Stromal cell of bone marrow (primary cell): ENCODE results near the gene BTBD16.

Experiments used
- DNase-seq: peaks from one replicate; pipeline ENCODE4 v3.0.0-alpha.2; 2012; ENCODE audit warnings: low read depth

BTBD16 gene

GRCh38 chr10:122311716-122312115 is 40.6 kb downstream of the BTBD16 start:
- DNase-seq, result no peak

DNA sequence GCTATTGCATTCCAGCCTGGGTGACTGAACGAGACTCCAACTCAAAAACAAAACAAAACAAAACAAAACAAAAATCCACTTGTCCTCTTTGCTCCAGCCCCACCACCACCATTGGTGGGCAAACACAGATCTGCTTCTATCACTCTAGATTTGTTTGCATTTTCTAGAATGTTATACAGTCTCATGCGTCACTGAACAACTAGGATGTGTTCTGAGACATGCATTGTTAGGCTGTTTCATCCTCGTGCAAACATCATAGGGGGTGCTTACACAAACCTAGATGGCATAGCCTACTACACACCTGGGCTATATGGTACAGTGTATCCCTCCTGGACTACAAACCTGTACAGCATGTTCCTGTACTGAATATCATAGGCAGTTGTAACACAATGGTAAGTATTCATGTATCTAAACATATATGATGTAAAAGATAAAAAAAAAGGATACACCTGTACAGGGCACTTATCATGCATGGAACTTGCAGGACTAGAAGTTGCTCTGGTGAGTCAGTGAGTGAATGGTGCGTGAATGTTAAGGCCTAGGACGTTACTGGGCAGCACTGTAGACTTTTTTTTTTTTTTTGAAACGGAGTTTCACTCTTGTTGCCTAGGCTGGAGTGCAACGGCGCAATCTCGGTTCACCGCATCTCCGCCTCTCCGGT is 45.3 kb downstream of the BTBD16 start:
- DNase-seq, result no peak

- DNase-seq, result no peak
Observed at GRCh38 chr10:122321960-122322359, 50.9 kb downstream of the BTBD16 start.

DNA sequence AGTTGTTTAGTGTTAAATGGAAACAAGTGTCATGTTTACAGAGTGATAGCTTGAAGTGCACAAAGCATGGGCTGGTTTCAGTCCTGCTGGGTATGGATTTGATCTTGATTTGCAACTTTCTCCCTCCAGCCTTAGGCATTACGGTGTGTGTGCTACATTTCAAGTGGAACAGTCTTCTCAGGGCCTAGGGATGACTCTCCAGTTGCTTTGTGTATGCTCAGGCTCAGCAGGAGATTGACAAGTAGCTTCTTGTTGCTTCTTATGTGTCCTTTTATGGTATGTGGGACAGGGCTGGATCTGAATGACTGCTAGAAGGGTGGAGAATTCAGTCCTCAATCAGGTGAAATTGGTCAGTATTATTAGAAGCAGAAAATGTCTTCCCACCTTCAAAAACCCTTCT is 52.1 kb downstream of the BTBD16 start:
- DNase-seq, result no peak

DNA sequence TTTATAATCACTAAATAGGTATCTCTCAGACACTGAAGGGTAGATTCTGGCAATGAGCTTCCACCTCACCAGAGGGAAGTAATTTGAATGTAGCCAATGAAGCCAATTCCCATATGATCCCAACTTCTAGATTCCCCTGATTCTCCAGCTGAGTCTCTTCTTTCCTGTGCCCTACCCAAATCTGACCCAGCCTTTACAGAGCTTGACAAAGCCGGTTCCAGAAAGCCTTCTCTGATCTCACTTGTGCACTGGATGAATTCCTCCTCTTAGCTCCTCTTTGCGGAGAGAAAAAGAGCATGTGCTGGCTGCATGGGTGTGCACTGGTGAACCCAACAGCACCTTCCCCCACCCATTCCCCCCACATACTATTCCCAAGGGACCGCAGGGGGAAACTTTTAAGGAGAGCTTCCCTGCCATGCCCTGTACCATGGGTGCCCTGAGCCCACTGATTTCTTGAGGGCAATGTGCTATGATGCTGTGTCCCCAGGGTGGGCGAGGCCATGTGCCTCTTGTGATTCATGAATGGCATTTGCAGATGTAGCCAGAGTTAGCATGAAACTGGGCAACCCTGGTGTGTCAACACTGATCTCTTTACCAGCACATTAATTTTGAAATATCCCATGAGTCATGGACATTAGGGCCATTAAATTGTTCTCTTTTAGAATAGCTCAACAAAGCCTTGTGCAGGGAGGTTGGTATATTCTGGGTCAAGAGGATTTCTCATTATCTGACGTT is 53.0 kb downstream of the BTBD16 start:
- peak; percentile 85 for DNase-seq

DNA sequence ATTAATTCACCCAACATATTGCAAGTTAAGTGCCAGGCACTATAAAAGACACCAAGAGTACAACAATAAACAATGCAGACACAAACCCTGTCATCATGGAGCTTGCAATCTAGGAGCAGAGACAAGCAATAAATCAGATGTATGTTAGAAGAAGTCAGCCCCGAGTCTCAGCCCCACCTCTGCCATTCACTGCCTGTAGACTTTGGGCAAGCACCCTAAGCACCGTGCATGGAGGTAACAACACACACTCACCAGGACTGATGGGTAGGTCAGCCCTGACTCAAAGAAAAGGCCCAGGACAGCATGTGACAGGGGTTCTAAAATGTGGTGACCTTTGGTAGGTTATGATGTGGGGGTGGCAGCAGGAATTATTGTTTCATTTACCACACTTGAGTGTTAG is 54.1 kb downstream of the BTBD16 start:
- DNase-seq, result no peak

- DNase-seq, result no peak
Observed at GRCh38 chr10:122326385-122326784, 55.3 kb downstream of the BTBD16 start.

DNA sequence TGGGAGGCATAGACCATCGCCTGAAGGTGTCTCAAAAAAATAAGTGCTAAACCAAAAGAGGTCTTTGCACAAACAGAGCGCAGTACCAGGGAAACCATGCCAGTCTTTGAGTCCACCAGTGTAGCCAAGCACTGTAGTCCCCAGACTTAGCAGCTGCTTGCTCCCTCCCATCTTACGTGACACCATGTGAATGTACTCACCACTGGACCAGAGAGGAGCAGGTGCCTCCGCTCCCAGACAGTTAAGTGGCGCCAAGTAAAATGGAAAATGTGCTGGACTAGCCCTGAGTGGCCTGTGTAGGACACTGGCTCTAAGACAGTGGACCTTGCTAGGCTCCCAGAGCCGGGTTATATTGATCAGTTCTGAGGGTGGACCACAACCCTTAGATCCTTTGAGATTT is 55.7 kb downstream of the BTBD16 start:
- DNase-seq, result no peak

DNA sequence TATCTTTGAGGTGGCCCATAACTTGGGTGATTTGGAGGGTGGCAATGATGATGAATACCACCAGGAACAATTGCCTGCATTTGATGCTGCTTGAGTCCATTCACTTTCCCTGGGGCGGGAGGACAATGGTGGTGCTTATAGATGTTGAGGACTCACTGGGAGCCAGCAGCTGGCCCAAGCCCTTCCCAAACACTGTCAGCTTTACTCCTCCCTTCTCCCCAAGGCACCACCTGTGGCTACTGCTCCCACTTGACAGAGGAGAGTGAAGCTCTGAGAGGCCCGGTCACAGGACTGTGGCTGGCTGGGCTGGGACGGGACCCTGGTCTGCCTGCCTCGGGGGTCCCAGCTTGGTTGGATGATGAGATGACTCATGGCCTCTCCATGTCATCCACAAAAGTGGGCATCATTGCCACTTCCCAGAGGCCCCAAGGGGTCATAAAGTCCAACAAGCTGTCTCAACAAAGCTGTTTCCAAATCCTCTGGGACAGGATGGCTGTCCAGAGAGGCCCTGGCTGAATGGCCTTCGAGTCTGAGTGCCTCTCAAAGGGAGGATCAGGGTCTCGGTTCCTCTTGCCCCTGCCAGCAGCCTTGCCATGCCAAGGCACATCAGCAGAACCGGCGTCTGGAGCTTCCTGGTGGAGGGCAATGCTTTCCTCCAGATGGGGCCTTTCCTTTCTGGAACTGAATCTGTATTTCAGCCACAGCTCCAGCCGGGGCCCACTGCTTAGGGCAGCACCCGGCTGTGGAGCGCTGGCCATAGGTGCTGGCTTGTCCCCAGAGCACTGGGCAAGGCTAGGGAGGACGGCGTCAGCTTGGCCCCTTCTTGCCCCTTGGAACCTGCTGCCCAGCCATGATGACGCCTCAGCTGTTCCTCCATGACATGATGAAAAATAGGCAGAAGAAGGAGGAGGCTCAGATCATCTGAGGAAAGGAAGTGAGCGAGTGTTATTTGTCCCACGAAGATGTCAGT is 56.4 kb downstream of the BTBD16 start:
- no peak for DNase-seq

DNA sequence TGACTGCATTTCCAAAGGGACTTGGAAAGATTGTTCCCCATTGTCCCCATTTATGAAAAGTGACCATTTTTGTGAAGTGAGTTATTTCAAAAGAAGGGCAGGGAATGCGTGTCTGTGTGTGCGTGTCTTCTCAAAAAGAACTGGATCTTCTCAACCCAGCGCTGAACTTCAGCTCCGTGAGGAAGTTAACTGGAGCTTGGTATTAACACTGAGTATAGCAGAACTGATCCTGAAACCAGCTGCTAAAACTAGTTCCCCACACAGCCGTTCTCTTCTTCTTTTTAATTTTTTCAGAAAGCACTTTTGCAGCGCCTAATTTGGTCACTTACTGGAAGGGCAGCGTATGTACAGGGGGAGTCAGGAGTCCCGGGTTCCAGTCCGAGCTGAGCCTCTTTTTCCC is 57.6 kb downstream of the BTBD16 start:
- no peak for DNase-seq

GRCh38 chr10:122329416-122329815 is 58.3 kb downstream of the BTBD16 start:
- no peak for DNase-seq

GRCh38 chr10:122331100-122331499 is 60.0 kb downstream of the BTBD16 start:
- no peak for DNase-seq

- DNase-seq, result no peak
Observed at GRCh38 chr10:122331615-122332446, 60.7 kb downstream of the BTBD16 start.

DNA sequence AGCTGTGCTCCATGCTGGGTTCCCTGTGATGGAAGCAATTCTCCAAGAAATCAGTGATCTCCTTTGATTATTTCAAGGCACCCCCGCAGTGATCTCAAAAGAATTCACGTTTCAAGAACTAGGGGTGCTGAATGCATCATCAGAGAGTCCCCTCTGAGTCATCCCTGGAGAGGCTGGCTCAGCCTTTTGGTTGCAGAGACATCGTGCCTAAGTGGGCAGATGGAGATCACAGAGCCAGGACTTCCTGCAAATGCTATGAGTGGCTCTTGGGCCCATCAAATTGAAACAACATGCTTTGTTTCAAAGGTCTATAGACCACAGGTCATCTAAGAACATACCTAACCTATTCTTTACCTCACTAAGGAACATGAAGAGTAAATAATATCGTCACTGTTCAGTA is 61.9 kb downstream of the BTBD16 start:
- DNase-seq, result no peak

DNA sequence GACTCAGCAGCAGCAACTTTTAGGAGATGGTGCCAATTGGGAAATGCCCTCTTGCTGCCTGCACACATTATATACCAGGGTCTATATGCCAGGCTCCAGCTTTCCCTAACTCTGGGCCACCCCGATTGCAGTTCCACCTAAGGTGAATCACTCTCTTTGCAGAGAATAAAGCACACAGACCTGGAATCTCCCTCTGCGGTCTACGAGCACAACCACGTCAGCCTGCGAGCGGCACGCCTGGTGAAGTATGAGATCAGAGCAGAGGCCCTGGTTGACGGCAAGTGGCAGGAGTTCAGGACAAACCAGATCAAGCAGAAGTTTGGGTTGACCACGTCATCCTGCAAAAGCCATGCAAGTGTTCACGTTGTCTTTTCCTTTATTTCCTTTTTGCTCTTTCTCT is 65.2 kb downstream of the BTBD16 start:
- no peak for DNase-seq

- DNase-seq, result no peak
Observed at GRCh38 chr10:122336961-122337360, 65.9 kb downstream of the BTBD16 start.

GRCh38 chr10:122338609-122339441 is 67.7 kb downstream of the BTBD16 start:
- no peak for DNase-seq

DNA sequence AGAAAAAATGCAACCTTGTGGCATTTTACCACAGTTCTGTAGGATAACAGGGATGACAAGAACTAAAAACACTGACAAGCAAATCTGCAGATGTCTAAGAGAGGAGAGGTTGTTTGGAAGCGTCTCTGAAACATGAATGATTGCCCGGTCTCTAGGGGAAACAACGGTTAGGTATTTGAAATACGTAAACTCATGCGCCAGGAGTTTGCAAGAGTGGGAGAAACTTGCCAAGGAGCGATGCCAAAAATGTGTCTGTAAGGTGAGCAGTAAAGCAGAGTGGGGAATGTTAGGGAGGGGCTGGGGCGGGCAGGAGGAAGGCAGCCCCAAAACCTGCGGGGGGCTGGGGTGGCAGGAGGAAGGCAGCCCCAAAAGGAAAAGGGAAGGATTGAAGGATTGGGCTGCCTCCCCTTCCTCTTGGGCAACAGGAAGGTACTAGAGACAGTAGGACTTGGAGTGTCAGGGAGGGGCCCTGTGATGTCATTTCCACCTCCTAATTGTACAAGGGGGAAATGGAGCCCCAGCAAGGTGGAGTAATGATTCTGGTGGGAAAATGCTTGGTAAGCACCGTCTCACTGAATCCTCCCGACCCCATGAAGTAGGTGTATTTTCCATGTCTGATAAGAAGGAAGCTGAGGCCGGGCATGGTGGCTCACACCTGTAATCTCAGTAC is 70.2 kb downstream of the BTBD16 start:
- DNase-seq, result no peak

GRCh38 chr10:122342293-122343134 is 71.4 kb downstream of the BTBD16 start:
- DNase-seq, result peak; percentile 43
